Upper lobe of left lung (tissue), 6 donors: ENCODE results near the gene TMED7. TPM values are rescaled to one million over a fixed set of nuclear protein-coding genes. Genes with fewer than 3 reads are reported as not detected.
A peak's percentile ranks its signal among the peaks of the same experiment; 100 is the strongest.
"Not testable (repeated sequence)": the region's sequence is repeated elsewhere in the genome, so short reads cannot be mapped to it uniquely, and the experiment has no call there.

ENCODE experiments used
- ATAC-seq, 2 donors: fragments of 200-7000 bp; cut with Tn5 transposase; one replicate each; pipeline ENCODE4 v1.9.1; 2022; ENCODE audit warnings: mild to moderate bottlenecking in 2 of 2, moderate library complexity in 2 of 2; ENCODE audit not compliant: low FRiP score in 2 of 2
- DNase-seq, 2 donors: peaks; one replicate each; pipeline ENCODE4 v3.0.0-alpha.2; 2019 to 2020
- H3K27ac ChIP-seq, 4 donors: fragments of 200-600 bp; sonication (generic); one replicate each; pipeline ENCODE4 v1.5.1; 2016 to 2019
- H3K27me3 ChIP-seq, 4 donors: fragments of 200-600 bp; sonication (generic); one replicate each; pipeline ENCODE4 v1.5.1; 2017 to 2019
- H3K36me3 ChIP-seq, 4 donors: fragments of 200-600 bp; sonication (generic); one replicate each; pipeline ENCODE4 v1.5.1; 2016 to 2019
- H3K4me1 ChIP-seq, 4 donors: fragments of 200-600 bp; sonication (generic); one replicate each; pipeline ENCODE4 v1.5.1; 2018 to 2019
- H3K4me3 ChIP-seq, 4 donors: fragments of 200-600 bp; sonication (generic); one replicate each; pipeline ENCODE4 v1.5.1; 2017 to 2019; ENCODE audit warnings: mild to moderate bottlenecking in 2 of 4, moderate library complexity in 1 of 4
- H3K9me3 ChIP-seq, 4 donors: fragments of 200-600 bp; sonication (generic); one replicate each; pipeline ENCODE4 v1.5.1; 2018 to 2019
- EP300 ChIP-seq, 4 donors: sonication (generic); formaldehyde crosslinking; IDR thresholded peaks; one replicate each; pipeline ENCODE4 v1.5.1; 2017; ENCODE audit warnings: antibody characterized with exemption in 4 of 4, control low read depth in 2 of 4
- POLR2A ChIP-seq, 4 donors: fragments of 450-650 bp; IDR thresholded peaks; one replicate each; pipeline ENCODE4 v1.5.1; 2016 to 2017; ENCODE audit warnings: antibody characterized with exemption in 4 of 4, mild to moderate bottlenecking in 2 of 4
- POLR2AphosphoS5 ChIP-seq, 2 donors: sonication (generic); formaldehyde crosslinking; IDR thresholded peaks; one replicate each; pipeline ENCODE4 v1.5.1; 2017; ENCODE audit warnings: antibody characterized with exemption in 2 of 2
- WGBS, 2 donors: methylation state at CpG; one replicate each; pipeline ENCODE4 v1.1.5; 2017 to 2018; 5-methylcytosine and 5-hydroxymethylcytosine counted together
- total RNA-seq, 6 donors: library from RNA; depleted of rRNA in 4 of 6; stranded (reverse); fragments of >200 nt in 4 of 6; gene quantifications; one replicate each; pipeline versions ENCODE4 v1.1.0 to v1.2.1, GENCODE V29; 2016 to 2021
- TF ChIP-seq, protein P1 (sequence below), 6 experiments: fragments of 450-650 bp in 4 of 6; fragments of 200-600 bp in 2 of 6; sonication (generic) in 2 of 6; IDR thresholded peaks; one replicate each; pipeline ENCODE4 v1.5.1; 2016 to 2019; ENCODE audit warnings: antibody characterized with exemption in 6 of 6
- donor health status: DM: no; HTN: no; CAD: no; lungs with moderate emphysema.
- donor health status: DM: no; HTN: yes; CAD: no; lungs with severe emphysema.

Gene TMED7
- total RNA-seq = 100 to 1,000 TPM in 3 of 6 donors, 10 to 100 TPM in 3; 16.8 to 116 (median 99.6) TPM

DNA sequence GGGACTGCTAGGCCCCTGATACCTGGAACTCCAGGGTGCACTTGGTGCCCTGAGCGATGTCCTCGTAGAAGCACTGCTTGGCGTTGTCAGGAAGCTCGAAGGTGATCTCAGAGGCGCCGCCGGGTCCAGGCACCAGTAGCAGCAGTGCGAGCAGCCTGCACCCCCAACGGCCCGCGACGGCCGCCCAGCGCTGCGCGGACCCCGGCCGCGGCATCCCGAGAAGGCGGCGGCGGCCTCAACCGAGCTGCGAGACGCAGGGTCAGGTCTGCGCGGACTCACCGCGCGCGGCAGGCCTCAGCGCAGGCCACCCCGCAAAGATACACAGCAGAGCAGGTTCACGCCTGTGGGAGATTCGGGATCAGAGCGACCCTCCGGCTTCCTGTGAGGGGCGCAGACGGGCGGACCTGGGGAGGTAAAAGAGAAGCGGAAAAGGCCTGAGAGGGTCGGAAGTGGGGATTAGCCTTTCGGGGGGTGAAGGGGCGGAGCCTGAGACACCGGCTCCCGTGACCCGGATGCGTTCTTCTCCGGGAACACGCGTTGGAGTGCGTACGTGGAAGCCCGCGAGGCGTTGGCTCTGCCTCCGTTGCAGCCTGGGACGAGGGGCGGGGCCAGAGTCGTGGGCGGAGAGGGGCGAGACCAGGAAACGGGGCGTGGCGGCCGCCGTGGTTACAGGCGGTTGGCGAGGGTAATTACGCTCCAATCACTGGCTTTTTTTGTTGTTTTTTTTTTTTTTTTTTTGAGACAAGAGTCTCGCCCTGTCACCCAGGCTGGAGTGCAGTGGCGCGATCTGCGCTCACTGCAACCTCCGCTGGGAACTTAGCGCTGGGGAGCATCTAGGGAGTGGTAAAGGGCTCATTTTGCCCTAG is at the start of gene TMED7:
Gene TMED7 (minus strand): TSS at position 458 of the 866 bp plus-strand sequence. CDS start 244 bp downstream, at position 214.
- peak; percentile 100 for DNase-seq
- H3K4me3 ChIP-seq = peak within 1 kb of the TSS; percentile 65 to 95 (median 84)
- H3K36me3 ChIP-seq = peaks cover 0 to 7% (median 0%) of the 10 kb centered on the region in 4 donors
- peak within 1 kb of the TSS; percentile 89 to 98 (median 96) for H3K27ac ChIP-seq
- H3K27me3 ChIP-seq = no peaks in the 10 kb centered on the region
- peak; percentile 99 to 100 for ATAC-seq
- no peaks in the 10 kb centered on the region for H3K9me3 ChIP-seq
- TF ChIP-seq, protein P1, sequence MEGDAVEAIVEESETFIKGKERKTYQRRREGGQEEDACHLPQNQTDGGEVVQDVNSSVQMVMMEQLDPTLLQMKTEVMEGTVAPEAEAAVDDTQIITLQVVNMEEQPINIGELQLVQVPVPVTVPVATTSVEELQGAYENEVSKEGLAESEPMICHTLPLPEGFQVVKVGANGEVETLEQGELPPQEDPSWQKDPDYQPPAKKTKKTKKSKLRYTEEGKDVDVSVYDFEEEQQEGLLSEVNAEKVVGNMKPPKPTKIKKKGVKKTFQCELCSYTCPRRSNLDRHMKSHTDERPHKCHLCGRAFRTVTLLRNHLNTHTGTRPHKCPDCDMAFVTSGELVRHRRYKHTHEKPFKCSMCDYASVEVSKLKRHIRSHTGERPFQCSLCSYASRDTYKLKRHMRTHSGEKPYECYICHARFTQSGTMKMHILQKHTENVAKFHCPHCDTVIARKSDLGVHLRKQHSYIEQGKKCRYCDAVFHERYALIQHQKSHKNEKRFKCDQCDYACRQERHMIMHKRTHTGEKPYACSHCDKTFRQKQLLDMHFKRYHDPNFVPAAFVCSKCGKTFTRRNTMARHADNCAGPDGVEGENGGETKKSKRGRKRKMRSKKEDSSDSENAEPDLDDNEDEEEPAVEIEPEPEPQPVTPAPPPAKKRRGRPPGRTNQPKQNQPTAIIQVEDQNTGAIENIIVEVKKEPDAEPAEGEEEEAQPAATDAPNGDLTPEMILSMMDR (IDR thresholded peaks at IDR 0.05) = peak in 4 of 6 experiments; percentile 15 to 32 (median 30)
- peak; percentile 90 to 93 for TF ChIP-seq POLR2AphosphoS5 (IDR thresholded peaks at IDR 0.05)
- TF ChIP-seq POLR2A (IDR thresholded peaks at IDR 0.05) = peak in 3 of 4 donors; percentile 68 to 97 (median 85)
- peak in 2 of 4 donors; percentile 49 to 82 for TF ChIP-seq EP300 (IDR thresholded peaks at IDR 0.05)
- WGBS, 2 donors = 1% methylated on average over 39 to 46 of the region's 77 CpGs
- H3K4me1 ChIP-seq = peaks cover 22 to 32% (median 30%) of the 10 kb centered on the region in 4 donors

DNA sequence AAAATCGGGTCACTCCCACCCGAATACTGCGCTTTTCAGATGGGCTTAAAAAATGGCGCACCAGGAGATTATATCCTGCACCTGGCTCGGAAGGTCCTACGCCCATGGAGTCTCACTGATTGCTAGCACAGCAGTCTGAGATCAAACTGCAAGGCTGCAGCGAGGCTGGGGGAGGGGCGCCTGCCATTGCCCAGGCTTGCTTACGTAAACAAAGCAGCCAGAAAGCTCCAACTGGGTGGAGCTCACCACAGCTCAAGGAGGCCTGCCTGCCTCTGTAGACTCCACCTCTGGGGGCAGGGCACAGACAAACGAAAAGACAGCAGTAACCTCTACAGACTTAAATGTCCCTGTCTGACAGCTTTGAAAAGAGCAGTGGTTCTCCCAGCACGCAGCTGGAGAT is 48.9 kb upstream of the TMED7 start:
- not testable (repeated sequence) for ATAC-seq, H3K4me1 ChIP-seq, H3K27me3 ChIP-seq, H3K36me3 ChIP-seq, H3K9me3 ChIP-seq, H3K27ac ChIP-seq, DNase-seq, H3K4me3 ChIP-seq
- 61 to 73% methylated on average over 9 to 11 of the region's 11 CpGs for WGBS, 2 donors

DNA sequence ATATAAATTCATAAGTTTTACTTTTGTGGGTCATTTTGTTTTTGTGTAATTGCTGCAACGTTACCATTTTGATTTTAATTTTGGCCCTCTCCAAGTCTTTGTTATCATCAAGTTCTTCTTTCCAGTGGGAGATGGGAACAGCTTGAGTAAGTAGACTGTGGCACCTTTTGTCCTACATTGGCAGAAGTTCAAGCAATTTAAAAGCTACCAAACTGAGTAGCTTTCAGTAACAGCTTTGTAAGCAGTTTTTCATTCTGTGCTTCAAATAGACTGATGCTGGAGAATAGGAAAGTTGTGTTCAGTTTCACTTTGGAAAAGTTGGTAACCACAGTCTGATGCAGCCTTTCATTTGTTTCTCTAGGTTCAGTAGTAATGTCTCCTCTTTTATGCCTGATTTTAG is 47.8 kb upstream of the TMED7 start:
- no peak overlapping the region for H3K4me3 ChIP-seq
- ATAC-seq (no peak), DNase-seq (no peak)
- no peaks in the 10 kb centered on the region for H3K9me3 ChIP-seq
- 0% methylated on average over 1 of the region's 1 CpG for WGBS, 2 donors
- H3K27ac ChIP-seq = no peak overlapping the region
- no peaks in the 10 kb centered on the region for H3K36me3 ChIP-seq
- H3K27me3 ChIP-seq = no peaks in the 10 kb centered on the region
- TF ChIP-seq, protein P1 (IDR thresholded peaks at IDR 0.05) = no peak
- TF ChIP-seq POLR2AphosphoS5 (IDR thresholded peaks at IDR 0.05) = no peak
- no peak for TF ChIP-seq EP300 (IDR thresholded peaks at IDR 0.05)
- no peak for TF ChIP-seq POLR2A (IDR thresholded peaks at IDR 0.05)
- no peaks in the 10 kb centered on the region for H3K4me1 ChIP-seq

DNA sequence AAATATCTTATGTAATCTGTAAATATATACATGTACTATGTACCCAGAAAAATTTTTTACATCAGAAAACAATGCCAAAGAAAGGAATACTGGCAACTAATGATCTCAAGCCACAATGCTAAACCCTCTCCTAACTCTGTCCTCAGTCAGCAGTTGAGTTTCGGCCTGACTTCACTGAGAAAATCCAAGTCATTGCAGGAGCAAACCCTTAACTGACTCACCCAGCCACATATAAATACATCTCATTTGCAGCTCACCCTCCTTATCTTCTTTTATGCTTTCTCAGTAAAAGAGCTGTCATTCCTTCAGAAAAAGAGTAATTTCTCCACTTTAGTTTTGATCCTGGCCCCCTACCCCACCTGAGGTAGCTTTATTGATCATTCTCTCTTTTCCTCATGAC is 46.1 kb upstream of the TMED7 start:
- ATAC-seq (no peak), DNase-seq (no peak)
- no peaks in the 10 kb centered on the region for H3K27me3 ChIP-seq
- H3K27ac ChIP-seq = no peak overlapping the region
- TF ChIP-seq POLR2A (IDR thresholded peaks at IDR 0.05) (no peak), EP300 (IDR thresholded peaks at IDR 0.05) (no peak), POLR2AphosphoS5 (IDR thresholded peaks at IDR 0.05) (no peak)
- TF ChIP-seq, protein P1 (IDR thresholded peaks at IDR 0.05) = no peak
- 87 to 89% methylated on average over 1 of the region's 1 CpG for WGBS, 2 donors
- H3K9me3 ChIP-seq = peaks cover 0 to 5% (median 2%) of the 10 kb centered on the region in 4 donors
- H3K36me3 ChIP-seq = no peaks in the 10 kb centered on the region
- H3K4me3 ChIP-seq = no peak overlapping the region
- no peaks in the 10 kb centered on the region for H3K4me1 ChIP-seq

DNA sequence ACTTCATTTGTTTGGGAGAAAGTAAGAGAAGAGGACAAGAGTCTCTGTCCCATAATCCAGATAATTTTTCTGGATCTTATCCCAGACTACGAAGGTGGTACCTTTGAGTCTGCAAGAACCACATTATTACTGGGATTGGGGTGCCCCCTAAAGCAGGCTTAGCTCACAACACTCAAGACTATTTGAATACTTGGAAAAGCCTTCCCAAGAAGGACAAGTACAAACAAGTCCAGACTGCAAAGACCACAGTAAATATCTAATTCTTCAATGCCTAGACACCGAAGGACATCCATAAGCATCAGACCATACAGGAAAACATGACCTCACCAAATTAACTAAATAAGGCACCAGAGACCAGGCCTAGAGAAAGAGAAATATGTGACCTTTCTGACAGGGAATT is 40.2 kb upstream of the TMED7 start:
- no peaks in the 10 kb centered on the region for H3K27me3 ChIP-seq
- peaks cover 0 to 10% (median 3%) of the 10 kb centered on the region in 4 donors for H3K9me3 ChIP-seq
- H3K4me3 ChIP-seq = no peak overlapping the region
- H3K27ac ChIP-seq = no peak overlapping the region
- DNase-seq = no peak
- no peaks in the 10 kb centered on the region for H3K36me3 ChIP-seq
- 44 to 86% methylated on average over 2 of the region's 2 CpGs for WGBS, 2 donors
- TF ChIP-seq POLR2A (IDR thresholded peaks at IDR 0.05) (no peak), EP300 (IDR thresholded peaks at IDR 0.05) (no peak), POLR2AphosphoS5 (IDR thresholded peaks at IDR 0.05) (no peak)
- TF ChIP-seq, protein P1 (IDR thresholded peaks at IDR 0.05) = no peak
- no peak for ATAC-seq
- no peaks in the 10 kb centered on the region for H3K4me1 ChIP-seq
